Right lobe of liver (tissue), 6 donors: ENCODE measurements around the gene CHRM4. TPM values are rescaled to one million over a fixed set of nuclear protein-coding genes. Genes with fewer than 3 reads are reported as not detected.

ENCODE experiments used
- ATAC-seq, 4 donors: fragments of 200-7000 bp; cut with Tn5 transposase; one replicate each; pipeline ENCODE4 v1.9.1; 2020; ENCODE audit warnings: mild to moderate bottlenecking in 4 of 4, moderate library complexity in 4 of 4
- DNase-seq, 3 donors: peaks; one replicate each; pipeline ENCODE4 v3.0.0-alpha.2; 2020
- H3K27ac ChIP-seq, 3 donors: fragments of 200-600 bp; one replicate each; pipeline ENCODE4 v1.8.0; 2022
- H3K27me3 ChIP-seq, 2 donors: fragments of 200-600 bp; one replicate each; pipeline ENCODE4 v1.8.0; 2022
- H3K36me3 ChIP-seq, 4 donors: fragments of 200-600 bp; sonication (generic) in 1 of 4; one replicate each; pipeline versions ENCODE4 v1.5.1 to v1.8.0; 2017 to 2022; ENCODE audit warnings: control low read depth in 1 of 4
- H3K4me1 ChIP-seq, 4 donors: fragments of 200-600 bp; sonication (generic) in 1 of 4; one replicate each; pipeline versions ENCODE4 v1.5.1 to v1.8.0; 2017 to 2022; ENCODE audit warnings: control low read depth in 1 of 4
- H3K4me3 ChIP-seq, 3 donors: fragments of 200-600 bp; one replicate each; pipeline ENCODE4 v1.8.0; 2022
- H3K9me3 ChIP-seq, 4 donors: fragments of 200-600 bp; sonication (generic) in 1 of 4; one replicate each; pipeline versions ENCODE4 v1.5.1 to v1.8.0; 2017 to 2022; ENCODE audit warnings: control low read depth in 1 of 4
- CTCF ChIP-seq, 4 donors: fragments of 200-600 bp in 3 of 4; fragments of 450-650 bp in 1 of 4; IDR thresholded peaks; one replicate each; pipeline versions ENCODE4 v1.5.1 to v1.8.0; 2016 to 2022; ENCODE audit warnings: antibody characterized with exemption in 4 of 4, mild to moderate bottlenecking in 2 of 4
- POLR2A ChIP-seq: fragments of 450-650 bp; IDR thresholded peaks from one replicate; pipeline ENCODE4 v1.6.1; 2017; ENCODE audit warnings: antibody characterized with exemption, mild to moderate bottlenecking
- WGBS: methylation state at CpG from one replicate; pipeline ENCODE4 v1.1.6; 2018; ENCODE audit warnings: low coverage, low lambda C conversion rate; ENCODE audit not compliant: insufficient coverage; ENCODE audit errors: missing lambda C conversion rate; 5-methylcytosine and 5-hydroxymethylcytosine counted together
- intact Hi-C, 2 donors: fragments of 100-400 bp; cut with DNase I; formaldehyde crosslinking; loops; one replicate each; pipeline versions ENCODE4 v1.11.2 to v1.14.1; 2022
- total RNA-seq, 6 experiments: library from RNA; depleted of rRNA in 2 of 6; stranded (reverse); fragments of >200 nt in 2 of 6; fragmentation: NEBNext Ultra II Directional in 3 of 6; extraction: Animal tissue kit (Norgen Biotek cat#: 25700) in 3 of 6; gene quantifications; one replicate each; pipeline versions ENCODE4 v1.1.0 to v1.2.4, GENCODE V29; 2016 to 2023
- donor health status: DM: no; HTN: yes; CAD: no.
- donor health status: DM: no; HTN: no; CAD: no.
- donor health status: DM: no; HTN: no; CAD: no.
- donor health status: DM: no; HTN: yes; CAD: no.
- donor health status: DM: no; HTN: yes; CAD: no.

Gene CHRM4
- total RNA-seq, 6 experiments from 2014 or later = not detected

GRCh38 chr11:46422588-46422987 is 31.0 kb upstream of the CHRM4 start:
- TF ChIP-seq CTCF (IDR thresholded peaks at IDR 0.05) = no peak
- no peak for TF ChIP-seq POLR2A
- no peaks in the 10 kb centered on the region for H3K27me3 ChIP-seq
- no peak overlapping the region for H3K4me3 ChIP-seq
- H3K9me3 ChIP-seq = no peaks in the 10 kb centered on the region
- no peaks in the 10 kb centered on the region for H3K4me1 ChIP-seq
- intact Hi-C loops = no loop called here
- DNase-seq = no peak
- H3K36me3 ChIP-seq = peaks cover 0 to 3% (median 1%) of the 10 kb centered on the region in 4 donors
- ATAC-seq = no peak
- 92% methylated on average over 7 of the region's 7 CpGs for WGBS
- H3K27ac ChIP-seq = no peak overlapping the region

- 78% methylated on average over 8 of the region's 8 CpGs for WGBS
- Histone ChIP-seq H3K27me3 (no peaks in the 10 kb centered on the region), H3K4me3 (no peak overlapping the region), H3K9me3 (no peaks in the 10 kb centered on the region), H3K27ac (no peak overlapping the region), H3K36me3 (peaks cover 0 to 14% (median 2%) of the 10 kb centered on the region in 4 donors), H3K4me1 (no peaks in the 10 kb centered on the region)
- no peak for TF ChIP-seq CTCF (IDR thresholded peaks at IDR 0.05)
- no peak for TF ChIP-seq POLR2A
- DNase-seq (no peak), ATAC-seq (no peak)
- intact Hi-C loops = no loop called here
These were observed 29.8 kb upstream of the CHRM4 start for GRCh38 chr11:46421257-46421880.

- TF ChIP-seq POLR2A (no peak), CTCF (IDR thresholded peaks at IDR 0.05) (no peak)
- Histone ChIP-seq H3K9me3 (no peaks in the 10 kb centered on the region), H3K27ac (no peak overlapping the region), H3K36me3 (peaks cover 0 to 21% (median 5%) of the 10 kb centered on the region in 4 donors), H3K4me1 (no peaks in the 10 kb centered on the region), H3K4me3 (no peak overlapping the region), H3K27me3 (no peaks in the 10 kb centered on the region)
- ATAC-seq = no peak
- DNase-seq = no peak
- 86% methylated on average over 1 of the region's 1 CpG for WGBS
- intact Hi-C loops = no loop called here
These were observed 28.9 kb upstream of the CHRM4 start for GRCh38 chr11:46420513-46420912.

GRCh38 chr11:46418751-46419150 is 27.2 kb upstream of the CHRM4 start:
- no peak for ATAC-seq
- DNase-seq = no peak
- H3K36me3 ChIP-seq = peaks cover 0 to 29% (median 8%) of the 10 kb centered on the region in 4 donors
- 93% methylated on average over 5 of the region's 5 CpGs for WGBS
- H3K27me3 ChIP-seq = no peaks in the 10 kb centered on the region
- no peak overlapping the region for H3K4me3 ChIP-seq
- no peak overlapping the region for H3K27ac ChIP-seq
- TF ChIP-seq POLR2A (no peak), CTCF (IDR thresholded peaks at IDR 0.05) (no peak)
- intact Hi-C loops = no loop called here
- H3K9me3 ChIP-seq = no peaks in the 10 kb centered on the region
- no peaks in the 10 kb centered on the region for H3K4me1 ChIP-seq

GRCh38 chr11:46417711-46418110 is 26.1 kb upstream of the CHRM4 start:
- Histone ChIP-seq H3K27ac (no peak overlapping the region), H3K36me3 (peaks cover 0 to 28% (median 8%) of the 10 kb centered on the region in 4 donors), H3K27me3 (no peaks in the 10 kb centered on the region), H3K9me3 (no peaks in the 10 kb centered on the region), H3K4me3 (no peak overlapping the region), H3K4me1 (no peaks in the 10 kb centered on the region)
- intact Hi-C loops = no loop called here
- ATAC-seq (no peak), DNase-seq (no peak)
- TF ChIP-seq POLR2A (no peak), CTCF (IDR thresholded peaks at IDR 0.05) (no peak)
- 92% methylated on average over 7 of the region's 7 CpGs for WGBS
